ENCODE data around the gene TDP2.

DNA sequence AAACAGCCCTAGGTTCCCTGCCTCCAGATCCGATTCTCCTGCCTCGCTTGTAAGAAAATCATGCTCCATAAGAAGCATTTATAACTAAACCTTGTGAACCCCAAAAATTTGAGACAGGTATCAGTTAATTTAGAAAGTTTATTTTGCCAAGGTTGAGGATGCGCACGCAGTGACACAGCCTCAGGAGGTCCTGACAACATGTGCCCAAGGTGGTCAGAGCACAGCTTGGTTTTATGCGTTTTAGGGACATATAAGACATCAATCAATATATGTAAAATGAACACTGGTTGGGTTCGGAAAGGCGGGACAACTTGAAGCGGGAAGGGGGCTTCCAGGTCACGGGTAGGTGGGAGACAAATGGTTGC, 2.3 kb upstream of the TDP2 start:
- TF ChIP-seq POLR2A (IDR thresholded peaks at IDR 0.05) = no peak
- TF ChIP-seq, protein P1, sequence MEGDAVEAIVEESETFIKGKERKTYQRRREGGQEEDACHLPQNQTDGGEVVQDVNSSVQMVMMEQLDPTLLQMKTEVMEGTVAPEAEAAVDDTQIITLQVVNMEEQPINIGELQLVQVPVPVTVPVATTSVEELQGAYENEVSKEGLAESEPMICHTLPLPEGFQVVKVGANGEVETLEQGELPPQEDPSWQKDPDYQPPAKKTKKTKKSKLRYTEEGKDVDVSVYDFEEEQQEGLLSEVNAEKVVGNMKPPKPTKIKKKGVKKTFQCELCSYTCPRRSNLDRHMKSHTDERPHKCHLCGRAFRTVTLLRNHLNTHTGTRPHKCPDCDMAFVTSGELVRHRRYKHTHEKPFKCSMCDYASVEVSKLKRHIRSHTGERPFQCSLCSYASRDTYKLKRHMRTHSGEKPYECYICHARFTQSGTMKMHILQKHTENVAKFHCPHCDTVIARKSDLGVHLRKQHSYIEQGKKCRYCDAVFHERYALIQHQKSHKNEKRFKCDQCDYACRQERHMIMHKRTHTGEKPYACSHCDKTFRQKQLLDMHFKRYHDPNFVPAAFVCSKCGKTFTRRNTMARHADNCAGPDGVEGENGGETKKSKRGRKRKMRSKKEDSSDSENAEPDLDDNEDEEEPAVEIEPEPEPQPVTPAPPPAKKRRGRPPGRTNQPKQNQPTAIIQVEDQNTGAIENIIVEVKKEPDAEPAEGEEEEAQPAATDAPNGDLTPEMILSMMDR (IDR thresholded peaks at IDR 0.05) = no peak
